ENCODE data around the gene CCL5. TPM values are rescaled to one million over a fixed set of nuclear protein-coding genes. Genes with fewer than 3 reads are reported as not detected.

The CCL5 gene
- total and polyA plus RNA-seq, 10 donors: 26.0 to 93.2 (median 64.3) TPM

- WGBS, 5 donors: 67 to 91% (median 75%) methylated on average over 2 of the region's 2 CpGs
- intact Hi-C loops (cut with DNase I; ENCODE audit: low total_unique reads): no loop called here
Measured at GRCh38 chr17:35889241-35889640, 9.1 kb upstream of the CCL5 start.

DNA sequence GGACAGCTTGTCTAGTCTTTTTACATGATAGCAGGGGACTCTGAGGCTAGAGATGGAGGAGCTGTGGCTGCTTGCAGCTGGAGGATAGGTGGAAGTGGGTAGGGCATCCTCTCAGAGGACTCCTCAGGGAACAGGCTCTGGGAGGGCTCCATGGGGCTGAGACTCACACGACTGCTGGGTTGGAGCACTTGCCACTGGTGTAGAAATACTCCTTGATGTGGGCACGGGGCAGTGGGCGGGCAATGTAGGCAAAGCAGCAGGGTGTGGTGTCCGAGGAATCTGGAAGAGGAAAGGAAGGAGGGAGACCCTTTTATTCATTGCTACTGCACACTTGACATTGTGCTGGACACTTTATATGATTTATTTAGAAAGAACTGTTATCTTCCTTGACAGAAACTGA, 1.8 kb downstream of the CCL5 start:
- H3K27ac ChIP-seq: peak overlapping the region in 5 of 8 donors; percentile 65 to 84 (median 72)
- TF ChIP-seq POLR2AphosphoS5 (IDR thresholded peaks at IDR 0.05): no peak
- TF ChIP-seq POLR2A (IDR thresholded peaks at IDR 0.05): no peak
- no peak for TF ChIP-seq CTCF (IDR thresholded peaks at IDR 0.05 in 8 of 11, conservative IDR thresholded peaks at IDR 0.05 in 3 of 11)
- H3K9me3 ChIP-seq: no peaks in the 10 kb centered on the region
- 71 to 83% (median 75%) methylated on average over 4 of the region's 4 CpGs for WGBS, 5 donors
- intact Hi-C loops (cut with DNase I; ENCODE audit: low total_unique reads): no loop called here
- no peak for DNase-seq
- peaks cover 0 to 53% (median 23%) of the 10 kb centered on the region in 6 donors for H3K4me1 ChIP-seq
- H3K36me3 ChIP-seq: peaks cover 0 to 3% (median 0%) of the 10 kb centered on the region in 6 donors
- peaks cover 0 to 8% (median 0%) of the 10 kb centered on the region in 7 donors for H3K27me3 ChIP-seq (replicated peaks in 1 of 7)
- H3K4me3 ChIP-seq: peak overlapping the region in 7 of 8 donors; percentile 2 to 69 (median 28)

More at GRCh38 chr17:35889241-35889640, 9.1 kb upstream of the CCL5 start:
- DNase-seq: no peak
- TF ChIP-seq POLR2AphosphoS5 (IDR thresholded peaks at IDR 0.05) (no peak), CTCF (IDR thresholded peaks at IDR 0.05 in 8 of 11, conservative IDR thresholded peaks at IDR 0.05 in 3 of 11) (no peak), POLR2A (IDR thresholded peaks at IDR 0.05) (no peak)
- peaks cover 0 to 50% (median 25%) of the 10 kb centered on the region in 6 donors for H3K4me1 ChIP-seq
- H3K27ac ChIP-seq: peak overlapping the region in 6 of 8 donors; percentile 42 to 84 (median 58)
- no peaks in the 10 kb centered on the region for H3K36me3 ChIP-seq
- no peaks in the 10 kb centered on the region for H3K27me3 ChIP-seq (replicated peaks in 1 of 7)
- H3K9me3 ChIP-seq: no peaks in the 10 kb centered on the region
- no peak overlapping the region for H3K4me3 ChIP-seq

DNA sequence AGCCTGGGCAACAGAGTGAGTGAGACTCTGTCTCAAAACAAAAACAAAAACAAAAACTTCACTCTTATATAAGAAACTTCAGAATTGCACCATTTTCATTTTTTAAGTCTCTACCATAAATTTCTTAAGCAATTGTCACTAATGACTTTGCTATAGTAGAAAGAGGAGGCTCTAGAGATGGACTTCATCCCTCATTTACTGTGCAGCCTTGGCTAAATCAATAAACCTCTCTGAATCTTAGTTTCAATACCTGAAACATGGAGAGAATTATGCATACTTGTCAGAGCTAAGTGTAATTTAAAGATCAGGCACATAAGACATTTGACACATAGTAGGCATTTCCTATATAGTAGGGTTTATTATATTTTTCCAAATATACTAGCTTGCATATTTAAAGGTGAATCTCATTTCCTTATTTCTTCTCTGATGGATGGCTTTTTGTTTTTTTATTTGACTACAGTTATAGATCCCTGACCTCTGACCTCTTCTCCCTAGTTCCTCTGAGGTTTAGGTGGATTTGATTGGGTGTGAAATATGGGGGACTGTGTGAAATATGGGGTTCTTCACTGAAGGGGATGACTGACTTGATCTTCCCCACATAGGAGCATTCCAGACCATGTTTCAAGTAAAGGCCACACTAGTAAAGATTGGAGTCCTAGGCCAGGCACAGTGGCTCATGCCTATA, 2.7 kb downstream of the CCL5 start:
- no peak for TF ChIP-seq CTCF (IDR thresholded peaks at IDR 0.05 in 8 of 11, conservative IDR thresholded peaks at IDR 0.05 in 3 of 11)
- TF ChIP-seq POLR2A (IDR thresholded peaks at IDR 0.05): no peak
- TF ChIP-seq POLR2AphosphoS5 (IDR thresholded peaks at IDR 0.05): no peak
- no peaks in the 10 kb centered on the region for H3K9me3 ChIP-seq
- no peak for DNase-seq
- H3K27me3 ChIP-seq (replicated peaks in 1 of 7): peaks cover 0 to 8% (median 0%) of the 10 kb centered on the region in 7 donors
- H3K27ac ChIP-seq: peak overlapping the region in 4 of 8 donors; percentile 65 to 84 (median 72)
- intact Hi-C loops (cut with DNase I; ENCODE audit: low total_unique reads): no loop called here
- H3K4me3 ChIP-seq: peak overlapping the region in 3 of 8 donors; percentile 28 to 69 (median 35)
- H3K4me1 ChIP-seq: peaks cover 0 to 60% (median 23%) of the 10 kb centered on the region in 6 donors
- peaks cover 0 to 10% (median 0%) of the 10 kb centered on the region in 6 donors for H3K36me3 ChIP-seq

- Histone ChIP-seq H3K36me3 (peaks cover 0 to 10% (median 0%) of the 10 kb centered on the region in 6 donors), H3K4me3 (peak overlapping the region in 2 of 8 donors; percentile 28 to 69), H3K9me3 (no peaks in the 10 kb centered on the region), H3K27ac (peak overlapping the region in 4 of 8 donors; percentile 35 to 84 (median 72)), H3K4me1 (peaks cover 0 to 68% (median 24%) of the 10 kb centered on the region in 6 donors), H3K27me3 (replicated peaks in 1 of 7) (peaks cover 0 to 8% (median 0%) of the 10 kb centered on the region in 7 donors)
- 80 to 90% (median 89%) methylated on average over 3 of the region's 3 CpGs for WGBS, 5 donors
- DNase-seq: no peak
- intact Hi-C loops (cut with DNase I; ENCODE audit: low total_unique reads): no loop called here
- TF ChIP-seq CTCF (IDR thresholded peaks at IDR 0.05 in 8 of 11, conservative IDR thresholded peaks at IDR 0.05 in 3 of 11): no peak
- TF ChIP-seq POLR2A (IDR thresholded peaks at IDR 0.05): no peak
- no peak for TF ChIP-seq POLR2AphosphoS5 (IDR thresholded peaks at IDR 0.05)
Measured at GRCh38 chr17:35876534-35876933, 3.6 kb downstream of the CCL5 start.
